ENCODE results near the gene FIBCD1. TPM values are rescaled to one million over a fixed set of nuclear protein-coding genes. Genes with fewer than 3 reads are reported as not detected.

Gene FIBCD1
- total RNA-seq, 1 experiment from 2014 or later: 6.6 TPM

- ChIA-PET CTCF (interaction anchor here (0.6 to 8.4 kb wide), 6 partner anchors 42 to 137 kb away, joined by 3 to 69 read pairs (median 3); no protein-coding TSS in a partner anchor), POLR2A (interaction anchor here (1.0 kb wide), 1 partner anchor 20 kb away, joined by 3 read pairs; no protein-coding TSS in a partner anchor)
- Mint-ChIP-seq H3K4me3 (no peak overlapping the region), H3K9me3 (no peaks in the 10 kb centered on the region), H3K36me3 (peaks cover 16% of the 10 kb centered on the region), H3K4me1 (no peaks in the 10 kb centered on the region), H3K27me3 (ENCODE audit: low read depth) (no peaks in the 10 kb centered on the region), H3K27ac (no peak overlapping the region)
- TF ChIP-seq PRRX2 (CRISPR knock-in tag; IDR thresholded peaks at IDR 0.05) (no peak), NFATC4 (CRISPR knock-in tag; IDR thresholded peaks at IDR 0.05) (no peak), TEAD4 (CRISPR knock-in tag; IDR thresholded peaks at IDR 0.05) (no peak), ZNF317 (CRISPR knock-in tag; IDR thresholded peaks at IDR 0.05; ENCODE audit: borderline replicate concordance, low read depth) (no peak), NR2C2 (CRISPR knock-in tag; IDR thresholded peaks at IDR 0.05) (no peak), ZSCAN18 (CRISPR knock-in tag; IDR thresholded peaks at IDR 0.05) (no peak), JAZF1 (CRISPR knock-in tag; IDR thresholded peaks at IDR 0.05) (no peak; the same call in 1 of the 2 replicates), TEAD1 (CRISPR knock-in tag; IDR thresholded peaks at IDR 0.05) (no peak), ATF6 (CRISPR knock-in tag; IDR thresholded peaks at IDR 0.05) (no peak), MLX (CRISPR knock-in tag; IDR thresholded peaks at IDR 0.05) (no peak), USF1 (CRISPR knock-in tag; IDR thresholded peaks at IDR 0.05) (no peak)
- no peak for ATAC-seq
- DNase-seq (ENCODE audit: low spot score): no peak
Observed at GRCh38 chr9:130891688-130892476, 47.2 kb downstream of the FIBCD1 start.

GRCh38 chr9:130890870-130891687 lies 48.0 kb downstream of the FIBCD1 start:
- DNase-seq (ENCODE audit: low spot score): no peak
- H3K4me1 Mint-ChIP-seq: peaks cover under 1% of the 10 kb centered on the region; the same call in 1 of the 2 replicates
- POLR2A ChIA-PET: no interaction called here
- H3K27ac Mint-ChIP-seq: no peak overlapping the region; the same call in 1 of the 2 replicates
- H3K9me3 Mint-ChIP-seq: no peaks in the 10 kb centered on the region
- CTCF ChIA-PET: interaction anchor here (1.2 to 8.4 kb wide), 6 partner anchors 25 to 178 kb away, joined by 3 to 69 read pairs (median 4); no protein-coding TSS in a partner anchor
- H3K36me3 Mint-ChIP-seq: peaks cover 23% of the 10 kb centered on the region
- TF ChIP-seq HMGA2 (CRISPR knock-in tag; IDR thresholded peaks at IDR 0.05) (no peak), ZNF425 (CRISPR knock-in tag; conservative IDR thresholded peaks at IDR 0.05) (no peak), ZBTB21 (CRISPR knock-in tag; IDR thresholded peaks at IDR 0.05; ENCODE audit: borderline replicate concordance) (no peak), SP1 (CRISPR knock-in tag; conservative IDR thresholded peaks at IDR 0.05) (no peak), ZNF671 (CRISPR knock-in tag; IDR thresholded peaks at IDR 0.05) (no peak), TP53 (CRISPR knock-in tag; IDR thresholded peaks at IDR 0.05) (no peak), RORB (CRISPR knock-in tag; IDR thresholded peaks at IDR 0.05) (no peak), FOXP1 (CRISPR knock-in tag; IDR thresholded peaks at IDR 0.05; ENCODE audit: borderline replicate concordance) (no peak)
- no peaks in the 10 kb centered on the region for H3K27me3 Mint-ChIP-seq (ENCODE audit: low read depth)
- no peak for ATAC-seq
- no peak overlapping the region for H3K4me3 Mint-ChIP-seq
